ENCODE results near the gene PAX8.
"Not testable (repeated sequence)": the region's sequence is repeated elsewhere in the genome, so short reads cannot be mapped to it uniquely, and the experiment has no call there.

PAX8 gene

DNA sequence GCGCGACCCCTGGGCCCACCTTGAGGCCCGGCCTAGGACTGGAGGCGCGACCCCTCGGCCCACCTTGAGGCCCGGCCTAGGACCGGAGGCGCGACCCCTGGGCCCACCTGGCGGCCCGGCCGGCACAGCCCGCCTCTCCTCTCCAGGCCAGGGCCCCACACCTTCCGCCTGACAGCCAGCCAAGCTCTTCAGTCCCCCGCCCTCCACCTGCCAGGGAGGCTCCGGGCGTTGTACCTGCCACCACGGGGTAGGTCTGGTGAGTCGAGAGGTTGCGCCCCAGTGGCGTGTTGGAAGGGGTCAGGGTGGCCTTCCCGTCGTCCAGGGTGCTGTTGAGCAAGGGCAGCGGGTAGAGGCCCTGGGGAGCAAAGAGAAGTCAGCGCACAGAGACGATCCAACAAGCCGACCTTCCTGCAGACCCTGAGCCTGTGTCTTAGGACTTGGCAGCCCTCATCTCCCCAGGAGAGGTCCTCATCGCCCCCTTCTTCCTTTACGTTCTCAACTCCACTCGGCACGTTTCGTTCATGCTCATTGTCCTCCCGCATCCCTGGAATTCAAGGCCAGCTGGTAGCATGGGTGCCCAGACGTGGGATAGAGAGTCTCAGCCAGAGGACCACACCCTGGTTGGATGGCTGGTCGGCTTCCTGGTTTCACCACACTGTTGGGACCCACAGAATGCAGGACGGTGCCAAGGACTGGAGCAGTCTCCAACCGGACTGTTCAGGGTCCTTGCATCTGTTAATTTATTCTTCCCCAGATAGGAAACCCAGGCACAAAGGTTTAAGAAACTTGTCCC is 42.2 kb downstream of the PAX8 start:
- DNase-seq (ENCODE audit: low spot score), result no peak

DNA sequence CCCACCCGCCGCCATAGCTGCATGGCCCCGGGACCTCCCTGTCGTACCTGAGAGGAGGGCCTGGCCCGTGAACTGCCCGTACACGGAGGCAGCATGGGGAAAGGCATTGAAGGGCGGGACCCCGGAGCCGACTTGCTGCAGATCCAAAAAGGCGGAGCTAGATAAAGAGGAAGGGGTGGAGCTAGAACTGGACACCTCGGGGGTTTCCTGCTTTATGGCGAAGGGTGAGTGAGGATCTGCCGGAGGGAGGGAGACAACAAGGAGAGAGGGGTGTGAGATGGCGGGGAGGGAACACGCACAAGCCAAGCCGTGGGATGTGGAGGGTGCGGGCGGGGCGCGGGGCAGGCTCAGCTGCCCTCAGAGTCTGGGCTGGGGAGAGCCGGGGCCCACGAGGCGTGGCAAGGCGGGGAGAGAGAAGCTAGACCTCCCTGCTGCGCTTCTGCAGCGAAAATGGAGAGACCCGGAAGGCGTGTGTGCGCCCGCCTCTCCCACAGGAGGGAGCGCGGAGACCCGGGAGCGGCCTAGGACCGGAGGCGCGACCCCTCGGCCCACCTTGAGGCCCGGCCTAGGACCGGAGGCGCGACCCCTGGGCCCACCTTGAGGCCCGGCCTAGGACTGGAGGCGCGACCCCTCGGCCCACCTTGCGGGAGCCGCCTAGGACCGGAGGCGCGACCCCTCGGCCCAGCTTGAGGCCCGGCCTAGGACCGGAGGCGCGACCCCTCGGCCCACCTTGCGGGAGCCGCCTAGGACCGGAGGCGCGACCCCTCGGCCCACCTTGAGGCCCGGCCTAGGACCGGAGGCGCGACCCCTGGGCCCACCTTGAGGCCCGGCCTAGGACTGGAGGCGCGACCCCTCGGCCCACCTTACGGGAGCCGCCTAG is 43.1 kb downstream of the PAX8 start:
- not testable (repeated sequence) for DNase-seq (ENCODE audit: low spot score)

DNA sequence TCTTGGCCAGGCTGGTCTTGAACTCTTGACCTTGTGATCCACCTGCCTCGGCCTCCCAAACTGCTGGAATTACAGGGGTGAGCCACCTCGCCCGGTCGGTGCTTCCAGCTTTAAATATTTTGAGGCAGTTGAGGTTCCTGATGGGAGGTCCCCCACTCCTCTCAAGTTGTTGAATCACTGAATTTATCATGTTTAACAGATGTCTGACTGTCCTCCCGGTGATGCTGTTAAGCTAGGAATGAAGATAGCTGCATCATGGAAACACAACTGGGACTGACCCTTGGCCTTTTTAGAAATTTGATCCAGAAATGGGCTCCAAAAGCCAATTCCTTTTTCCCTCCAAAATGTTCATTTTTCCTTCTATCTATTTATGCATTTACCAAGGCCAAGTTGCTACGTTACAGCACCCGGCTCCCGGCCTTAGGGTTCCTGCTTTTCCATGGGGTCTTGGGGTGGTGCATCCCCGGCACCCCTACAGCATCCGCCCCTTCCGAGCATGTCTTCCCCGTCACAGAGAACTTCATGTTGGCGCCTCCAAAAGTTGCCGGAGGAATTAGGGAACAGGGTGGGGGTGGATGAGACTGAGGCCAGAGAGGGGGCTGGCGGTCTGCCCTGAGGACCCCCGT is 43.9 kb downstream of the PAX8 start:
- DNase-seq (ENCODE audit: low spot score), result no peak

DNA sequence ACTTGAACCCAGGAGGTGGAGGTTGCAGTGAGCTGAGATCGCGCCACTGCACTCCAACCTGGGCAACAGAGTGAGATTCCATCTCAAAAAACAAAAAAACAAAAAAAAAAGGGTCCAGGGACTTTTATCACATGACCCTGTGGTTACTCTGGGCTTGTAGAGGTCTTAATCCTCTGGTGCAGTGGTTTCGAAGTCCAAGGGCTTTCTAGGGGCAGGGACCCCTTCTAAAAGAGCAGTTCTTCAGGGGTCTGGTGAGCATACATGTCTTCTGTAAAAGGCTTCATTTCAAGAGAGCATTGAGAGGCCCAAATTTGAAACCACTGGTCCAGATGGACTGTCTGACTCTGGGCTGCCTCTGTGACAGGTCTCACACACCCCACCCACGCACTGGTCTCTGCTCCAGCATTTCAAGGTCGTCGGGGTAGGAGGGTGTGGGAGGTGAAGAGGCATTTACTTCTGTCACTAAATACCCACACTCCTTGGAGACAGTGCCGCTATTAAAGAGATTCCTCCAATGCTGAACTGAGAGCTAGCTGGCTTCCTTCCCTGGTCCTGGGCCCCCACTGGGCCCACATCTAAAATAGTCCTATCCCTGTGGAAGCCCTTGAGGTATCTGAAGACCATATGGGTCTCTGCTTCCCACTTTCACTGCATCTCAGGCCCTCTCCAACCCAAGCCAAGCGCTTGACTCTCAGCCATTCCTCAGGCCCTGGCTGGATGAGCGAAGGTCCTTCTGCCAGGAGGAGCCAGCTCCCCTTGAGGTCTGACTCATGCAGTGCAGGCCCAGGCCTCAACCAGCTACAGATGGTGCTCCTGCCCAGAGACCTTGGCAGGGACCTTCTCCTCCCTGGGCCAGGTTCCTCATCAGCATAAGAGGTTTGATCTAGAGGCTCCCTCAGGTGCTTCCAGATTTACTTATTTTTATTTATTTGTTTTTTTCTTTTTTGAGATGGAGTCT is 44.8 kb downstream of the PAX8 start:
- DNase-seq (ENCODE audit: low spot score), result no peak

DNA sequence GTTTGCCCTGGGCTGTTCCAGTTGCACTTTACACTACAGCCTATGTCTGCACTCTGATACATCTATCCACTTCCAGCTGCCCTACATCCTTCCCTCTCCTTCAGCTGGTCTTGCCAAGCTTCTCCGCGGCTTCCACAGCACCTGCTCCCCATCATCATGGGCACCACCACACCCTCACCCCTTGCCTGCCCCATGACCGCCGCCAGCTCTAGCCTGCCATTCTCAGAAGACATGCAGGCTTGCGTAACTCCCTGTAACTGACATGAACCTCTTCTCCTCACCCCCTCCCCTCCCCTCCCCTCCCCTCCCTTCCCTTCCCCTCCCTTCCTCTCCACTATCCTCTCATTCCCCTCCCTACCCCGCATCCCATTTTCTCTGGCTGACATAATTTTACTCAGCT is 46.0 kb downstream of the PAX8 start:
- DNase-seq (ENCODE audit: low spot score), result no peak

DNA sequence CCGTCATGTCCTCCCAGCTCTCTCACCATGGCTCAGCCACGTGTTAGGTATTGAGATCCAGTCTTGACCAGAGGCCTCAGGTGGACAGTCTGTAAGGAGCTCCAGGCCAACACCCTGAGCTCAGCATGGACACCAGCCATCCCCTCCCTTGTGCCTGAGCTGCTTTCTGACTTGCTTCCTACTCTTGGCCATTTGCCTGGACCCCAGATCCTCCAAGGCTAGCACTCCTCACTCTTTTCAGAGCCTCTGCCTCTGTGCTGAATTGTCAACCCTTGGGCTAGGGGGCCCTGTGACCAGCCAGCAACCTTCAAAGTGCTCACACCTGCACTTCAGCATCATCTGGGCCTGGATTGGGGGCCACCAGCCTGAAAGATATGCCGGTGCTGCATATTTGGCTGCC is 46.6 kb downstream of the PAX8 start:
- no peak for DNase-seq (ENCODE audit: low spot score)

DNA sequence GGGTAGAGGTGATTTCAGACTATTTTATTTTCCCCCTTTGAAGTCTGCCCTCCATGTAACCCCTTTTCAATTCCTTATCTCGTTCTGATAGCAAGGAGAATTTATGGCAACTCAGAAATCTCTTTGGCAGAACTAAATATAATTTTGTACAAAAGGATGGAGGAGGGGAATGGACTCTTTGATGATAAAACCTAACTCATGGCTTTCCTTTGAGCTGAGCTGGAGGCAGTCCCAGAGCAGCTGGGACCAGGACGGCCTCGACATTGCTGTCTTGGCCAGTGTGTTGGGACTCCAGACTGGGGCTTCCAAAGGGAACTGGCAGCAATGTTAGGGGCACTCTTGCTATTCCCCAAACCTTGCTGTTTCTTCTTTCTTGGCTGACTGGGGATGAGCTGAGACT is 47.7 kb downstream of the PAX8 start:
- DNase-seq (ENCODE audit: low spot score), result no peak

DNA sequence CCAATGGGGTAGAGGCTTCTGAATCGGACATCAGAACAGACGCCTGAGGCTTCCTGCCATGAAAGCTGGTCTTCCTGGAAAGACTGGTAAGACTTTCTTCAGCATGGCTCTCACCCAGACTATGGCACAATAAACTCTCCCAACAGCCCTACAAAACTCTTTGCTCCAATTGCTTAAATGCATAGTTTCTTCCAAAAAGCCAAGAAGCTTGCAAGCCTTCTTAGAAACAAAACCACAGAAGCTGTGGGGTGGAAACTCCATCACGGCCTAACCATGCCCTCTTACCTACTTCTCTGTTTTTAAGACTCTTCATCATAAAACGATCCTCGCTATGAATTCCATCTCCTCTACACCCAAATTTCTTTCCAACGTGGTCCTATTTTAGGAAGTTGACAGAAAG is 48.2 kb downstream of the PAX8 start:
- no peak for DNase-seq (ENCODE audit: low spot score)

DNA sequence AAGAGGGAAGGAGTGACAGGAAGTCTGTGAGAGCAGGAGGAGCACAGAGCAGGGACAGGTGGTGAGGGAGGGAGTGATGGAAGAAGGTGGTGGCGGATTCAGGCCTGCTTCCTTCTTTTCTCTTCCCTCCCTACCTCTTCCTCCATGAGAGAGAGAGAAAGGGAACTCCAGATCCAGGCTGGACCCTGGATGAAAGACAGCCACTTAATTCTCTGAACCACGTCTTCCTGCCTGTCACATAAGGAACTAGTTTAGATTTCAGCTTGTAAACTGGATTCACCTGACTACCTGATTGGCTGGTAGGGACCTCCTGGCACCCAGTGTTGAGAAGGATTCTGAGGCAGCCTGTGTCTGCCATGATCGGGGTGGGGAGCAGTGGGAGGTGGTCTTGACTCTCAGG is 48.9 kb downstream of the PAX8 start:
- no peak for DNase-seq (ENCODE audit: low spot score)

DNA sequence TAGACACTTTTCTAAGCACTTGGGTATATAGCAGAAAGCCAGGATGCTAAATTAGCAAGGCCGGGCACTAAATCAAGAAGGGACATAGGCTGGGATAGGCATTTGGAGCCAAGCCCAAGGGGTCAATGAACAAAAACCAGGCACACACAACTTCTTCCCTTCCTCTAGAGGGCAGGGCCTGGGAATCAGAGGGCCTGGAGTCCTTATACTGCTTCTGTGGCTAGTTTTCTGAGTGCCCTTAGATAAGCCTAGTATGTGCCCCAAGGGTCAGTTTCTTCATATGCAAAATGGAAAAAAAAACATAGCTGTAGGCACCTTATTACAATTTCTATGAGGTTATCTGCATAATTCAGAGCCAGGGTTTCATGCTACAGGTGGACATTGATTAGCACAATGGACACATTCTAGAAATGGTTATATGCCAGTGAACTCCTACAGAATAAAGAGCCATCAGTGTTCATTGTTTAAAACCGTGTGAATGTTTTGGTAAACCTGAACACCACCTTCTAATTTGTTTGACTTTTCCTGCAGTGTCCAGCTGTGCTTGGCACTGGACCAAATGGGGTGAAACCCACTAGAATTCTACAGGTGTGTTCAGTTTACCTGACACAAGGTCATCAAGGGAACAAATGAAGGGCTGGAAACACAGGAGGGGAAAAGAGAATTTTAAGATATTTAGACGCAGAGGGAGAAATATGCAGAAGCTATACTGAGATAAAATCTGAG is 49.6 kb downstream of the PAX8 start:
- no peak for DNase-seq (ENCODE audit: low spot score)

DNA sequence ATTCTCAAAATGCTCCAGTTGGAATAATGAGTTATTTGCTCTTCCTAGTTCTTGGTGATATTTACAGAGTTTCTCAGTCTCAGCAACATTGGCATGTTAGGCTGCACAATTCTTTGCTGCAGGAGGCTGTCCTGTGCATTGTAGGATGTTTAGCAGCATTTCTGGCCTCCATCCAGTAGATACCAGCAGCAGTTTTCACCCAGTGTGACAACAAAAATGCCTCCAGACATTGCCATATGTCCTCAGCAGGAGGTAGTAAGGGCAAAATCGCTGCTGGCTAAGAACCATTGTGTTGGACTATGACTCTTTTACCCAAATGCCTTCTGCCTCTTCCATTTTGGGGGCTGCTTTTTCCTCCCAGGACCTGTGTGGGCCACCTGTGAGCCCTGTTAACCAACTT is 50.4 kb downstream of the PAX8 start:
- DNase-seq (ENCODE audit: low spot score), result no peak

DNA sequence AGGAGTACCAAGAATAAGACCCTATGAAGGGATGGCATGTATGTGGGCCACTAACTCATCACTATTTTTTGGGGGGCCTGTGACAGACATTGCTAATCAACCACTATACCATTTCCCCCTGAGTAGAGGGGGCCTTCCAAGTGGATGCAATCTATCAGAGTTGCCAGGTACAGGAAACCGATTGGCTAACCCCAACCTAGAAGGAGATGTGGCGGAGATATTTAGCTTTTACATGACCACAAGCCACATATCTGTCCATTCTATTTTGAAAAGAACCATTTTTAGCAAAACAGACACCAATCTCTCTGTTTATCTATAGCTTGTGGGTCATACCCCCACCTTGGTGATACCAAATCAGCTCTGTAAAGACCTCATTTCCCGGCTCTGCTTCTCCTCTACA is 51.0 kb downstream of the PAX8 start:
- no peak for DNase-seq (ENCODE audit: low spot score)

DNA sequence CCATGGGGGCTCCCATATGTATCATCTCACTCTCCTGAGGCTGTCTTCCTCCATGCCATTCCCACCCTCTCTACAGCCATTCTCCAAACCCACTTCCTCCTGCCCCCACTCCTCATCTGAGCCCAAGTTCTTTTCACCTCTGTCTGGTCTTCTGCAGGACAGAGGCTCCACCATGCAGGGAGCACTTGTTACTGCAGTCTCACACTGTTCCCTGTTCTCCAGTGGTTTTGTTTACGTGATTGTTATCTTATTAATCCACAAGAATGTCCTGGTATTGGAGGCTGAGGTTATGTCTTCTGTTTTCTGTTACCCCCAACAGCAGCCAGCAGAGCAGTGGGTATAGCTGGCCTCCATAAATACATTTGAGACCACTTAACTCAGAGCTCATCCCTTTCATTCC is 51.4 kb downstream of the PAX8 start:
- no peak for DNase-seq (ENCODE audit: low spot score)

DNA sequence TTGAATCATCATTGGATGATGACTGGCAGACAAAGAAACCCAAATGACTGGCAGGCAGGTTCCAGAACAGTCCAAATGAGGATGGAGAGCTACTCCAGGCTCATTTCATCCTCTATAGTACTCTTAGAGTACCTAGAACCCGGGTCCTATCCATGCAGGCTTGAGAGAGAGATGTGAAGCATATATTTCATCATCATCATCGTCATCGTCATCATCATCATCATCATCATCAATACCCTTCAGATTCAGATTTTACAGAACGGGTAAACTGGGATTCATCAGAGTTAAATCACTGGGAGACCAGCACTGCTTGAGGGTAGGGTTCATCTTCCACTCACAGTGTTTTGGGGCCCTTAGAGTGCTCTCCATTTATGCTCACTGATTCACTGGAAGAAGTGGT is 52.3 kb downstream of the PAX8 start:
- DNase-seq (ENCODE audit: low spot score), result no peak

DNA sequence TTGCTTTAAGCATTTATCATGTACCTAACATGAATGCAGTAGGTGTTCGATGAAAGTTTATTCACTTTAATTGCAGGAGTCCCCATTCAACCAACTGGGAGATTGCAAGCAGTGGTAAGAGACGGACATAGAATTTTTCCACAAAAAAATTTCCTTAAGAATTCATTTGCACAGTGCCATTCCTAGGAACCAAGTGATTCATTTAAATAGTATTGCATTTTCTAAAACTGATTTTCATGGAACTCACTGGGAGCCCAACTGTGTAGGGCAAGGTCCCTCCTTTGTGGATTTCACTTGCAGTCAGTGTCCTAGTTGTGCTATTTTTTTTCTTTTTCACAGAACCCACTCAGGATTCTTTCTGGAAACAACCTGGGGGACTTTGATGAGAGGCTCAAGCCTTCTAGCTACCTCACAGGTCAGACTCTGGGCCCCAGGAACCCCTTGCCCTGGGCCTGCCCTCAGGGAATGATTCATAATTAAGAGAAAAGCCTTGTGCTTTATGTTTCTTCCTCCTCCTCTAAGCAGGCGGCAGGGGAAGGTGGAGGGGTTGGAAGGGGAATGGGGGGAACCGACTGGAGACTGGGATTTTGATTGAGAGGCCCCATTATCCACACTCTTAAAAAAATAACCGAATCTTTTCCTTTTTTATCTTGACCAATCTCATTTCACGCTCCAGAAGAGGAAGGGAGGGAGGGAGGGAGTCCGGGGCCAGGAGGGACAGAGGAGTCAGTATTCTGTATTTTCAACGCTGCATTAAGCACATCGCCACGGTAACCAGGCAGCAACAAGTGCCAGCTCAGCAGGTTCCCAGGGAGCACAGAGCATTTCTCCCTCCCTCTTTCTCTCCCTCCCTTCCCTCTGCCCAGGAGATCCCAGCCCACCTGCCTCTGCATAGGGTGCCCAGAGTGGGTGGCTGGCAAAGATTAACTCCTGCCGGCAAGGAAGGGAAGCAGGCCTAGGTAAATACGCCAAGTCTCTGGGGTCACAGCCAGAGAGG is 53.2 kb downstream of the PAX8 start:
- DNase-seq (ENCODE audit: low spot score), result no peak

DNA sequence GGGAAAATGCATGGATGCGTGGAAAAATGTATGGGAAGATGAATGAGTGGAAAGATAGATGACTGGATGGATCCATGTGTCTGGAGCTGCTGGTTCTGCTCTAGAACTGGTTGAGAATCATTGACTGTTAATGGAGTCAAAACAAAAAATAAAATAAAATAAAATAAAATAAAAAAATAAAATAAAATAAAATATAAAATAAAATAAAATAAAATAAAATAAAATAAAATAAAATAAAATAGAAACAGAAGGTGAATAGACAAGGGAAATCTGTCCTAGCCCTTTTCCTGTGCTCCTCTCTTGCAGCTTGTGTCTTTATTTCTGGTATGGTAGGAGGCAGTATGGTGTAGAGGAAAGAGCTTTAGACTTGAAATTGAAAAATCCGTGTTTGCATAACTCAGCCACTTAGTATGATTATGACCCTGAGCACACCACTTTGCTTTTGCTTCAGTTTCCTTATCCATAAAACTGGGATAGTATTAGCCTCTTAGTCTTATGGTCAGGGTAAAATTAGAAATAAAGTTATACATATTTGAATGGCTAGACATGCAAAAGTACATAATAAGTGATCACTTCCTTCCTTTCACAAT is 54.0 kb downstream of the PAX8 start:
- DNase-seq (ENCODE audit: low spot score), result no peak

DNA sequence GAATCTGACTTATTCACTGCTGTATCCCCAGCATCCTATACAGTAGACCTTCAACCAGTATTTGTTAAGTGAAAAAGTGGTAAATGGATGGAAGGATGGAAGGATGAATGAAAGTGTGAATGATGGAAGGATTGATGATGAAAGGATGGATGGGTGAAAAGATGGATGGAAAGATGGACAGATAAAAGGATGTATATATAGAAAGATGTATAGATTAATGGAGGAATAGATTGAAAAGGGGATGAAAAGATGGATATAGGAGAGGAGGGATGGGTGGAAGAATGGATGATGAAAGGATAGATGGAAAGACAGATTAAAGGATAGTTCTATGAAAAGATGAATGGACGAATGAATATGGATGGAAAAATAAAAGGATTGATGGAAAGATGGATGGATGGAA is 54.9 kb downstream of the PAX8 start:
- no peak for DNase-seq (ENCODE audit: low spot score)

DNA sequence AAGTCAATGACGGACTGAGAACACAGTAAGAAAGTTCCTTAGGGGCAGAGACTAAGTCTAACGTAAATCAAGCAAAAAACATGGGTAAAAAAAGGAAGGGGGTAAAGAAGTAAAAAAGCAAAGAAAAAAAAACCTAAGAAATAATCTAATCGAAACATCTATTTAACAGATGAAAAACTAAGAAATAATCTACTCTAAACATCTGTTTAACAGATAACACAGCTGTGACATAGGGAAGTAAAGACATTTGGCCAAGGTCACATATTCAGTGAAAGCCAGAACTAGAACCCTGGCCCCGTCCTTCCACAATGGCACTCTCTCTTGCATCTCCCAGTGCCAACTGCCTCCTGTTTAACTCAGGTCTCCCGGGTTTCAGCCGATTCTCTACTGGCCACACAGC is 56.9 kb downstream of the PAX8 start:
- no peak for DNase-seq (ENCODE audit: low spot score)

DNA sequence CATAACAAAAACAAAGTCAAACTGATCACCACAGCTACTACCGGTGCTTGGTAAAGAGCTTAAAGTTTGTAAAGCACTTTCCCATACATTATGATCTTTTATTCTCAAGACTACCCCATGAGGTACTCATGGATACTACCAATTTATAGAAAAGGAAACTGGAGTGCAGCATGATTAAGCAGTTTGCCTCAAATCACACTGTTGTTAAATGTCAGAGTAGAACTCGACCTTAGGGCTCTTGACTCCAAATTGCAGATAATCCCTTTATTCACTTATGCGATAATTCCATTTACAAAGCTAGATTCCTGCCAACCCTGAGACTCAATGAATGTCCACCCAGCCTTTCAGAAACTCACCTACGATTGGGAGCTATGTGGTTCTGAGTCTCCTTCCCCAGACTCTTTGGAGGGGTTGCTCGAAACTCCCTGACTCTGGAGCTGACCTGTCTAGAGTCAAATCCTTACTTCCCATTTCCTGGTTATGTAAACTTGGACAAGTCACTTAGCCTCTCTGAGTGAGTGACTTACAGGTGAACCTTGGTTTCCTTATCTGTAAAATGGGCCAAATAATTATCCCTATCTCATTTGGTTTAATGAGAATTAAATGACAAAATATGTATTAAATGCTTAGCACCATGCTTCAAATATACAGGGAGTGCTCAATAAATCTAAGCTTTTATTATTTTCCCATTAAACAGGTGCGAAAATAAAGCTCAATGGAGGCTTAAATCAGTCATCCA is 57.6 kb downstream of the PAX8 start:
- DNase-seq (ENCODE audit: low spot score), result no peak

Measured in left forelimb (tissue), 1 donor.